Heart left ventricle (tissue), 16 donors: ENCODE results near the gene LIN28B. TPM values are rescaled to one million over a fixed set of nuclear protein-coding genes. Genes with fewer than 3 reads are reported as not detected.

ENCODE experiments used
- ATAC-seq, 4 donors: fragments of 200-7000 bp; cut with Tn5 transposase; one replicate each; pipeline ENCODE4 v1.9.1; 2020 to 2022; ENCODE audit warnings: moderate library complexity in 4 of 4, mild to moderate bottlenecking in 3 of 4, moderate number of reproducible peaks in 1 of 4
- DNase-seq, 5 donors: peaks; one replicate each; pipeline ENCODE4 v3.0.0-alpha.2; 2020
- H3K27ac ChIP-seq, 12 donors: fragments of 200-600 bp; sonication (generic) in 4 of 12; one replicate each; pipeline versions ENCODE4 v1.5.0 to v1.8.0; 2016 to 2022; ENCODE audit warnings: mild to moderate bottlenecking in 2 of 12
- H3K27me3 ChIP-seq, 9 donors: fragments of 200-600 bp; sonication (generic) in 2 of 9; one replicate each; pipeline versions ENCODE4 v1.5.1 to v1.8.0; 2016 to 2022; ENCODE audit warnings: mild to moderate bottlenecking in 3 of 9
- H3K36me3 ChIP-seq, 9 donors: fragments of 200-600 bp; sonication (generic) in 2 of 9; one replicate each; pipeline versions ENCODE4 v1.5.0 to v1.8.0; 2018 to 2022; ENCODE audit warnings: mild to moderate bottlenecking in 2 of 9
- H3K4me1 ChIP-seq, 12 donors: fragments of 200-600 bp; sonication (generic) in 4 of 12; one replicate each; pipeline versions ENCODE4 v1.5.0 to v1.8.0; 2016 to 2022; ENCODE audit warnings: mild to moderate bottlenecking in 3 of 12
- H3K4me3 ChIP-seq, 12 donors: fragments of 200-600 bp; sonication (generic) in 4 of 12; one replicate each; pipeline versions ENCODE4 v1.5.0 to v1.8.0; 2017 to 2022; ENCODE audit warnings: mild to moderate bottlenecking in 9 of 12, moderate library complexity in 4 of 12
- H3K9me3 ChIP-seq, 12 donors: fragments of 200-600 bp; sonication (generic) in 4 of 12; one replicate each; pipeline versions ENCODE4 v1.5.0 to v1.8.0; 2016 to 2022; ENCODE audit warnings: mild to moderate bottlenecking in 1 of 12
- POLR2A ChIP-seq, 2 donors: fragments of 450-650 bp; IDR thresholded peaks; one replicate each; pipeline ENCODE4 v1.6.1; 2017; ENCODE audit warnings: antibody characterized with exemption in 2 of 2, mild to moderate bottlenecking in 2 of 2, moderate library complexity in 2 of 2
- WGBS, 4 donors: extraction: QIAGEN DNeasy Blood & Tissue Kit in 2 of 4; methylation state at CpG; one replicate each; pipeline versions ENCODE4 v1.1.5 to v1.1.7; 2013 to 2018; 5-methylcytosine and 5-hydroxymethylcytosine counted together
- intact Hi-C, 10 donors: fragments of 100-400 bp; cut with DNase I; formaldehyde crosslinking; loops; one replicate each; pipeline versions ENCODE4 v1.11.1 to v1.14.2; 2022
- polyA plus RNA-seq, 2 donors: library from polyadenylated mRNA; stranded (reverse); fragments of 200-250 nt; gene quantifications; one replicate each; pipeline ENCODE4 v1.2.3, GENCODE V29; 2013
- total RNA-seq, 9 donors: library from RNA; depleted of rRNA in 2 of 9; stranded (reverse); fragments of >200 nt in 2 of 9; fragmentation: NEBNext Ultra II Directional in 3 of 9; extraction: Animal tissue kit (Norgen Biotek cat#: 25700) in 3 of 9; gene quantifications; one replicate each; pipeline versions ENCODE4 v1.1.0 to v1.2.4, GENCODE V29; 2016 to 2023
- TF ChIP-seq, protein P1 (sequence below), 12 donors: fragments of 200-600 bp; sonication (generic) in 4 of 12; IDR thresholded peaks; one replicate each; pipeline versions ENCODE4 v1.5.0 to v1.8.0; 2018 to 2022; ENCODE audit warnings: antibody characterized with exemption in 12 of 12, mild to moderate bottlenecking in 5 of 12
- donor health status: ischemic (EF 13 %, LVEDD 7.1; RV severe dilation, severe dysfunction).
- donor health status: healthy with polysubstance abuse.
- donor health status: DM: no; HTN: yes; CAD: no.
- donor health status: DM: no; HTN: no; CAD: no.
- donor health status: ischemic (EF 25% LVEDD 6.9; RV normal size, moderate dysfunction).
- donor health status: ischemic (EF 25% LVEDD 5.7; RV mildly dilated, moderate dysfunction).
- donor health status: healthy.
- donor health status: DM: yes; HTN: yes; CAD: no.
- donor health status: ischemic (EF 35%, LVEDD 5.7; RV mildly dilated, moderate dysfunction).
- donor health status: nonischemic (EF 11% LVEDD 7.7; RV severe dilation, severe dysfunction).
- donor health status: DM: yes; HTN: yes; CAD: no.
- donor health status: PGD.
- donor health status: ischemic (EF 29% LVEDD 5.4; RV normal size, mild dysfunction).
- donor health status: nonischemic (EF 23%, LVEDD 6.1; RV moderate dilation, normal function).

Gene LIN28B
- total and polyA plus RNA-seq, 11 donors: not detected

DNA sequence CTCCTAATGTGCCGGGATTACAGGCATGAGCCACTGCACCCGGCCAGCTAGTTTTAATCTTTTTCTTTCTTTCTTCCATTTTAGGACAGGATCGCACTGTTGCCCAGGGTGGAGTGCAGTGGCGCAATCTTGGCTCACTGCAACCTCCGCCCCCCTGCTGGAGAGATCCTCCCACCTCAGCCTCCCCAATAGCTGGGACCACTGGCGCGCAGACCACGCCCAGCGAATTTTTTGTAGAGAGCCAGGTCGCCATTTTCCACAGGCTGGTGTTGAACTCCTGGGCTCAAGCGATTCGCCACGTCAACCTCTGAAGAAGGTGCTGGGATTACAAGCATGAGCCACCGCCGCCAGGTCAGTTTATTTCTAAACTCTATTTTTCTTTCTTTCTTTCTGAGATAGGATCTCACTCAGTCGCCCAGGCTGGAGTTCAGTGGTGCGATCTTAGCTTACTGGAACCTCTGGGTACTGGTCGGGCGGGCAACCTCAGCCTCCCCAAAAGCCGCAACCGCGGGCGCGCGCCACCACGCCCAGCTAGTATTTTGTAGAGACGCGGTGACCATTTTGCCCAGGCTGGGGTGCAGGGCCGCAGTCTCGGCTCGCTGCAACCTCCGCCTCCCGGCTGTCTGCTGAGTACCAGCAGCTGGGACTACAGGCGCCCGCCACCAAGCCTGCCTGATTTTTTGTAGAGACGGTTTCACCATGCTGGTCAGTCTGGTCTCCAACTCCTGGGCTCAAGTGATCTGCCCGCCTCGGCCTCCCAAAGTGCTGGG is 20.0 kb upstream of the LIN28B start:
- DNase-seq: no peak
- H3K27me3 ChIP-seq: peaks cover 11 to 85% (median 31%) of the 10 kb centered on the region in 9 donors
- no peak overlapping the region for H3K4me3 ChIP-seq
- ATAC-seq: no peak
- peaks cover 0 to 17% (median 2%) of the 10 kb centered on the region in 12 donors for H3K4me1 ChIP-seq
- TF ChIP-seq, protein P1, sequence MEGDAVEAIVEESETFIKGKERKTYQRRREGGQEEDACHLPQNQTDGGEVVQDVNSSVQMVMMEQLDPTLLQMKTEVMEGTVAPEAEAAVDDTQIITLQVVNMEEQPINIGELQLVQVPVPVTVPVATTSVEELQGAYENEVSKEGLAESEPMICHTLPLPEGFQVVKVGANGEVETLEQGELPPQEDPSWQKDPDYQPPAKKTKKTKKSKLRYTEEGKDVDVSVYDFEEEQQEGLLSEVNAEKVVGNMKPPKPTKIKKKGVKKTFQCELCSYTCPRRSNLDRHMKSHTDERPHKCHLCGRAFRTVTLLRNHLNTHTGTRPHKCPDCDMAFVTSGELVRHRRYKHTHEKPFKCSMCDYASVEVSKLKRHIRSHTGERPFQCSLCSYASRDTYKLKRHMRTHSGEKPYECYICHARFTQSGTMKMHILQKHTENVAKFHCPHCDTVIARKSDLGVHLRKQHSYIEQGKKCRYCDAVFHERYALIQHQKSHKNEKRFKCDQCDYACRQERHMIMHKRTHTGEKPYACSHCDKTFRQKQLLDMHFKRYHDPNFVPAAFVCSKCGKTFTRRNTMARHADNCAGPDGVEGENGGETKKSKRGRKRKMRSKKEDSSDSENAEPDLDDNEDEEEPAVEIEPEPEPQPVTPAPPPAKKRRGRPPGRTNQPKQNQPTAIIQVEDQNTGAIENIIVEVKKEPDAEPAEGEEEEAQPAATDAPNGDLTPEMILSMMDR (IDR thresholded peaks at IDR 0.05): no peak
- no peak for TF ChIP-seq POLR2A (IDR thresholded peaks at IDR 0.05)
- no peaks in the 10 kb centered on the region for H3K36me3 ChIP-seq
- WGBS, 4 donors: 93 to 95% (median 94%) methylated on average over 38 of the region's 38 CpGs
- H3K27ac ChIP-seq: no peak overlapping the region
- intact Hi-C loops: no loop called here
- H3K9me3 ChIP-seq: peaks cover 0 to 17% (median 0%) of the 10 kb centered on the region in 12 donors

DNA sequence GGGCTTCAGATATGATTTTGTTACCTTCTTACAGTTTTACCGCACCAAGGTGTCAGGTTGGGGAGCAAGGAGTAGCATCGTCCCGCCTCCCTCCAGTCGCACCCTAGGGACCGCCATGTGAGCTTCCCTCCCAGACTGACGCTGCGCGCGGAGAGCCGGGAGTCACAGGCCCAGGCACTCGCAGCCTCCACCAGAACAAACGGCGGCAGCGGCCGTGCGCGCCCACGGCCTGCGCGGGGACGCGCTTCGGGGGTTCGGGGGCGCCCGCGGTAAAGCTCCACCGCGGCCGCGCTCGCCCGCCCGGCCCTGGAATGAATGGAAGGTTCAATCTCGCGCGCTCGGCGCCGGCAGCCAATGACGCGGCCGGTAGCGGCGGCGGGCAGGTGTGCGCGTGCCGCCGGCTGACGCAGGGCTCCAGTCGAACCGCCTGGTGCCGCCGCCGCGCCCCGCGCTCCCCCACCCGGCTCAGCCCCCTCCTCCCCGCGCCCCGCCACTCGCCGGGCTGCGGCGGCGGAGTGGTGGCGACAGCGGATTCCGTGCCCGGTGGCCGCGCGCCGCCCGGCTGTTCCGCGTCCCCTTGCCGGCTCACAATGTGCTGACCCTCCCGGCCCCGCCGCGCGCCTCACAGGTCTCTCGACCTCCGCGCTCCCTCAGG is 16.5 kb upstream of the LIN28B start:
- DNase-seq (no peak), ATAC-seq (peak in 2 of 4 donors; percentile 10 to 20)
- H3K4me1 ChIP-seq: peaks cover 0 to 17% (median 2%) of the 10 kb centered on the region in 12 donors
- peaks cover 0 to 17% (median 0%) of the 10 kb centered on the region in 12 donors for H3K9me3 ChIP-seq
- H3K27ac ChIP-seq: no peak overlapping the region
- 4 to 12% (median 9%) methylated on average over 37 to 88 of the region's 88 CpGs for WGBS, 4 donors
- H3K27me3 ChIP-seq: peaks cover 24 to 93% (median 58%) of the 10 kb centered on the region in 9 donors
- no peaks in the 10 kb centered on the region for H3K36me3 ChIP-seq
- peak overlapping the region in 11 of 12 donors; percentile 20 to 49 (median 30) for H3K4me3 ChIP-seq
- intact Hi-C loops: loop anchor here in 4 of 10 donors (5.0 to 10.0 kb wide), 2 partner anchors 134 to 137 kb away; no protein-coding TSS in a partner anchor
- TF ChIP-seq, protein P1 (IDR thresholded peaks at IDR 0.05): no peak
- TF ChIP-seq POLR2A (IDR thresholded peaks at IDR 0.05): no peak

DNA sequence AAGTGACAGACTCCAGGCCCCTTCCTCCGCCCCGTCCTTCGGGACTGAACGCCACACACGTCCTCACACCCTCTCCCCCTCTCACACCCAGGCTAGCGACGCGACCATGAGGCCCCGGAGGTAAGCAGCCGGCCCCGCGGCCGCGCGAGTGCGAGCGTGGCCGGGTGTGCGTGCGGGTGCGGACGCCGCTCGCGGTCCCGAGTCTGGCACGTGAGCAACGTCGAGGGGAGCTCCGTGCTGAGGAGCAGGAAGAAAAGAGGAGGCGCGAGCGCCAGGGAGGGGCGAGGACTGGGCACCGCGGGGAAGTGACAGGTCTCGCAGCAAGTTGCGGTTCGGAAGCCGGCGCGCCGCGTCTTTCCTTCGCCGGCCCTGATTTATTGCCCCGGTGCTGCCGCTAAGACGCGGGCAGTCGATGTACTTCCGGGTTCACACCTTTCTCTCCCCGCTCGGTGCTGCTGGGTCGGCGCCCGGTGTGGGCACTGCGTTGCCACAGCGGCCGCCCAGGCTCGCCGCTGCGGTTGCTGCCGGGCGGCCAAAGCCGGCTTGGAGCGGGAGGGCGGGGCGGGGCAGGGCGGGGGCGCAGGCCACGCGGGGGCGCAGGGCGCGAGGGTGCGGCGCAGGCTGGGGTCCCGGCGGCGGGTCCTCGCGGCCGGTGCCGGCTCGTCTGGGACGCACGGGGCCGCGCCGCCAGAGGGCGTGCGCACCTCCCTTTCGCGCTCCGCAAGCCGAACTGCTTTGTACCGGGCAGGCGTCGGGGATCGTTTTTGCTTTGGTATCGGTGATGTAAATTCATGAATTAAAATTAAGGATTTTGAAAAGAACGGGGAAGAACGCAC is 15.8 kb upstream of the LIN28B start:
- intact Hi-C loops: loop anchor here in 5 of 10 donors (1.0 to 10.0 kb wide), 3 partner anchors 134 to 137 kb away; no protein-coding TSS in a partner anchor
- no peak overlapping the region for H3K27ac ChIP-seq
- H3K9me3 ChIP-seq: peaks cover 0 to 17% (median 0%) of the 10 kb centered on the region in 12 donors
- 1 to 4% (median 2%) methylated on average over 41 to 104 of the region's 104 CpGs for WGBS, 4 donors
- H3K27me3 ChIP-seq: peaks cover 24 to 93% (median 65%) of the 10 kb centered on the region in 9 donors
- TF ChIP-seq POLR2A (IDR thresholded peaks at IDR 0.05): no peak
- TF ChIP-seq, protein P1 (IDR thresholded peaks at IDR 0.05): peak; percentile 22 to 66 (median 40)
- no peaks in the 10 kb centered on the region for H3K36me3 ChIP-seq
- peak in 3 of 4 donors; percentile 55 to 80 (median 64) for ATAC-seq
- peaks cover 0 to 17% (median 2%) of the 10 kb centered on the region in 12 donors for H3K4me1 ChIP-seq
- DNase-seq: peak in 1 of 5 donors; percentile 13
- H3K4me3 ChIP-seq: peak overlapping the region in 11 of 12 donors; percentile 20 to 49 (median 30)
